Activated CD4-positive, CD25-positive, alpha-beta regulatory T cell treated with anti-CD3 and anti-CD28 coated beads, Interleukin-2, amount 50 U/mL, for 24 hours (primary cell): ENCODE measurements around the gene TAC4.

Source experiments
- ATAC-seq, 2 donors: fragments of 150-1000 bp; cut with Tn5 transposase; one replicate each; pipeline ENCODE4 v1.10.0; 2021; ENCODE audit warnings: mild to moderate bottlenecking in 1 of 2, moderate library complexity in 1 of 2

TAC4 gene

GRCh38 chr17:49872754-49873377, 25.0 kb upstream of the TAC4 start:
- no peak for ATAC-seq

GRCh38 chr17:49871211-49871610, 23.3 kb upstream of the TAC4 start:
- ATAC-seq = no peak

GRCh38 chr17:49870298-49870697, 22.4 kb upstream of the TAC4 start:
- no peak for ATAC-seq

- no peak for ATAC-seq
These were observed 21.1 kb upstream of the TAC4 start for GRCh38 chr17:49869038-49869374.

GRCh38 chr17:49866882-49867413, 19.1 kb upstream of the TAC4 start:
- ATAC-seq = no peak

- no peak for ATAC-seq
These were observed 18.1 kb upstream of the TAC4 start for GRCh38 chr17:49866019-49866380.

GRCh38 chr17:49862781-49863331, 15.0 kb upstream of the TAC4 start:
- ATAC-seq = no peak

GRCh38 chr17:49861150-49861884, 13.4 kb upstream of the TAC4 start:
- peak; percentile 25 to 49 for ATAC-seq

GRCh38 chr17:49859991-49860953, 12.4 kb upstream of the TAC4 start:
- ATAC-seq = no peak

GRCh38 chr17:49858796-49859195, 10.9 kb upstream of the TAC4 start:
- no peak for ATAC-seq

GRCh38 chr17:49854126-49854525, 6.3 kb upstream of the TAC4 start:
- no peak for ATAC-seq

GRCh38 chr17:49853470-49854015, 5.7 kb upstream of the TAC4 start:
- no peak for ATAC-seq

- ATAC-seq = peak; percentile 60 to 69
These were observed 3.8 kb upstream of the TAC4 start for GRCh38 chr17:49851387-49852291.

- peak; percentile 5 to 15 for ATAC-seq
These were observed 3.0 kb upstream of the TAC4 start for GRCh38 chr17:49850772-49851386.

GRCh38 chr17:49850218-49850610, 2.3 kb upstream of the TAC4 start:
- ATAC-seq = no peak

- ATAC-seq = no peak
These were observed 870 bp upstream of the TAC4 start for GRCh38 chr17:49848739-49849138.

- ATAC-seq = no peak
These were observed 744 bp downstream of the TAC4 start for GRCh38 chr17:49846938-49847712.

- no peak for ATAC-seq
These were observed 2.5 kb downstream of the TAC4 start for GRCh38 chr17:49845321-49845720.

- no peak for ATAC-seq
These were observed 4.0 kb downstream of the TAC4 start for GRCh38 chr17:49843774-49844350.

- no peak for ATAC-seq
These were observed 5.0 kb downstream of the TAC4 start for GRCh38 chr17:49842846-49843245.
